ENCODE data around the gene TXNL4A.

DNA sequence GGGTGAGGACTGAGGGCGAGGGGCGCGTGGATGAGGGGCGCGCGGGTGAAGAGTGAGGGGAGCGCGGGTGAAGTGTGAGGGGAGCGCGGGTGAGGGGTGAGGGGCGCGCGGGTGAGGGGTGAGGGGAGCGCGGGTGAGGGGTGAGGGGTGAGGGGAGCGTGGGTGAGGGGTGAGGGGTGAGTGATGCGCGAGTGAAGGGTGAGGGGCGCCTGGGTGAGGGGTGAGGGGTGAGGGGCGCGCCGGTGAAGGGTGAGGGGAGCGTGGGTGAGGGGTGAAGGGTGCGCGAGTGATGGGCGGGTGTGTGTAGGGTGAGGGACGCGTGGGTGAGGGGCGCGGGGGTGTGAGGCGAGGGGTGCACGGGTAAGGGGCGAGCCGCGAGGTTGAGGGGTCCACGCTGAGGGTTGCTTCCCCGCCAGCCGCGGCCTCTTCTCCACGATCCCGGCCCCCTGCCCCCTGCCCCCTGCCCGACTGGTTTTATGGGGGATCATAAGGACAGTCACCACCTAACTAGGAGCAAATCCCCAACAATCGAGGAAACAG is 35.8 kb downstream of the TXNL4A start:
- no peak for TF ChIP-seq RAD21 (IDR thresholded peaks at IDR 0.05)
- TF ChIP-seq, protein P1, sequence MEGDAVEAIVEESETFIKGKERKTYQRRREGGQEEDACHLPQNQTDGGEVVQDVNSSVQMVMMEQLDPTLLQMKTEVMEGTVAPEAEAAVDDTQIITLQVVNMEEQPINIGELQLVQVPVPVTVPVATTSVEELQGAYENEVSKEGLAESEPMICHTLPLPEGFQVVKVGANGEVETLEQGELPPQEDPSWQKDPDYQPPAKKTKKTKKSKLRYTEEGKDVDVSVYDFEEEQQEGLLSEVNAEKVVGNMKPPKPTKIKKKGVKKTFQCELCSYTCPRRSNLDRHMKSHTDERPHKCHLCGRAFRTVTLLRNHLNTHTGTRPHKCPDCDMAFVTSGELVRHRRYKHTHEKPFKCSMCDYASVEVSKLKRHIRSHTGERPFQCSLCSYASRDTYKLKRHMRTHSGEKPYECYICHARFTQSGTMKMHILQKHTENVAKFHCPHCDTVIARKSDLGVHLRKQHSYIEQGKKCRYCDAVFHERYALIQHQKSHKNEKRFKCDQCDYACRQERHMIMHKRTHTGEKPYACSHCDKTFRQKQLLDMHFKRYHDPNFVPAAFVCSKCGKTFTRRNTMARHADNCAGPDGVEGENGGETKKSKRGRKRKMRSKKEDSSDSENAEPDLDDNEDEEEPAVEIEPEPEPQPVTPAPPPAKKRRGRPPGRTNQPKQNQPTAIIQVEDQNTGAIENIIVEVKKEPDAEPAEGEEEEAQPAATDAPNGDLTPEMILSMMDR (IDR thresholded peaks at IDR 0.05; ENCODE audit: low read depth, low read length, missing input control): no peak
- TF ChIP-seq, protein P2, sequence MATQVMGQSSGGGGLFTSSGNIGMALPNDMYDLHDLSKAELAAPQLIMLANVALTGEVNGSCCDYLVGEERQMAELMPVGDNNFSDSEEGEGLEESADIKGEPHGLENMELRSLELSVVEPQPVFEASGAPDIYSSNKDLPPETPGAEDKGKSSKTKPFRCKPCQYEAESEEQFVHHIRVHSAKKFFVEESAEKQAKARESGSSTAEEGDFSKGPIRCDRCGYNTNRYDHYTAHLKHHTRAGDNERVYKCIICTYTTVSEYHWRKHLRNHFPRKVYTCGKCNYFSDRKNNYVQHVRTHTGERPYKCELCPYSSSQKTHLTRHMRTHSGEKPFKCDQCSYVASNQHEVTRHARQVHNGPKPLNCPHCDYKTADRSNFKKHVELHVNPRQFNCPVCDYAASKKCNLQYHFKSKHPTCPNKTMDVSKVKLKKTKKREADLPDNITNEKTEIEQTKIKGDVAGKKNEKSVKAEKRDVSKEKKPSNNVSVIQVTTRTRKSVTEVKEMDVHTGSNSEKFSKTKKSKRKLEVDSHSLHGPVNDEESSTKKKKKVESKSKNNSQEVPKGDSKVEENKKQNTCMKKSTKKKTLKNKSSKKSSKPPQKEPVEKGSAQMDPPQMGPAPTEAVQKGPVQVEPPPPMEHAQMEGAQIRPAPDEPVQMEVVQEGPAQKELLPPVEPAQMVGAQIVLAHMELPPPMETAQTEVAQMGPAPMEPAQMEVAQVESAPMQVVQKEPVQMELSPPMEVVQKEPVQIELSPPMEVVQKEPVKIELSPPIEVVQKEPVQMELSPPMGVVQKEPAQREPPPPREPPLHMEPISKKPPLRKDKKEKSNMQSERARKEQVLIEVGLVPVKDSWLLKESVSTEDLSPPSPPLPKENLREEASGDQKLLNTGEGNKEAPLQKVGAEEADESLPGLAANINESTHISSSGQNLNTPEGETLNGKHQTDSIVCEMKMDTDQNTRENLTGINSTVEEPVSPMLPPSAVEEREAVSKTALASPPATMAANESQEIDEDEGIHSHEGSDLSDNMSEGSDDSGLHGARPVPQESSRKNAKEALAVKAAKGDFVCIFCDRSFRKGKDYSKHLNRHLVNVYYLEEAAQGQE (IDR thresholded peaks at IDR 0.05): no peak
- TF ChIP-seq, protein P3, sequence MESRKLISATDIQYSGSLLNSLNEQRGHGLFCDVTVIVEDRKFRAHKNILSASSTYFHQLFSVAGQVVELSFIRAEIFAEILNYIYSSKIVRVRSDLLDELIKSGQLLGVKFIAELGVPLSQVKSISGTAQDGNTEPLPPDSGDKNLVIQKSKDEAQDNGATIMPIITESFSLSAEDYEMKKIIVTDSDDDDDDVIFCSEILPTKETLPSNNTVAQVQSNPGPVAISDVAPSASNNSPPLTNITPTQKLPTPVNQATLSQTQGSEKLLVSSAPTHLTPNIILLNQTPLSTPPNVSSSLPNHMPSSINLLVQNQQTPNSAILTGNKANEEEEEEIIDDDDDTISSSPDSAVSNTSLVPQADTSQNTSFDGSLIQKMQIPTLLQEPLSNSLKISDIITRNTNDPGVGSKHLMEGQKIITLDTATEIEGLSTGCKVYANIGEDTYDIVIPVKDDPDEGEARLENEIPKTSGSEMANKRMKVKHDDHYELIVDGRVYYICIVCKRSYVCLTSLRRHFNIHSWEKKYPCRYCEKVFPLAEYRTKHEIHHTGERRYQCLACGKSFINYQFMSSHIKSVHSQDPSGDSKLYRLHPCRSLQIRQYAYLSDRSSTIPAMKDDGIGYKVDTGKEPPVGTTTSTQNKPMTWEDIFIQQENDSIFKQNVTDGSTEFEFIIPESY (IDR thresholded peaks at IDR 0.05): no peak
- TF ChIP-seq, protein P4, sequence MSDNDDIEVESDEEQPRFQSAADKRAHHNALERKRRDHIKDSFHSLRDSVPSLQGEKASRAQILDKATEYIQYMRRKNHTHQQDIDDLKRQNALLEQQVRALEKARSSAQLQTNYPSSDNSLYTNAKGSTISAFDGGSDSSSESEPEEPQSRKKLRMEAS (IDR thresholded peaks at IDR 0.05): no peak
- TF ChIP-seq GABPA (IDR thresholded peaks at IDR 0.05 in 1 of 2, conservative IDR thresholded peaks at IDR 0.05 in 1 of 2): no peak
- no peak for TF ChIP-seq YY1 (IDR thresholded peaks at IDR 0.05)
- no peak for TF ChIP-seq EGR1 (IDR thresholded peaks at IDR 0.05; ENCODE audit: low read depth in 2 of 2)

Data from liver (tissue), 3 donors.